SK-N-SH (cell line): ENCODE measurements around the gene AGXT. TPM values are rescaled to one million over a fixed set of nuclear protein-coding genes. Genes with fewer than 3 reads are reported as not detected.

Experiments used
- CTCF ChIA-PET: fragments of 300-600, 350-600 bp; formaldehyde crosslinking; extraction: SDS; loops from one replicate; lab custom pipeline; 2021; lab: Yijun Ruan, JAX
- POLR2A ChIA-PET: fragments of 350-600 bp; sonication (Branson Sonifier 250); formaldehyde crosslinking; extraction: SDS; loops from one replicate; lab custom pipeline; 2020; ENCODE audit warnings: antibody characterized with exemption, inconsistent platforms; lab: Yijun Ruan, JAX
- DNase-seq: peaks from one replicate; pipeline ENCODE4 v3.0.0; 2012
- H2AFZ ChIP-seq: fragments of 200-600 bp; sonication (generic); 2 replicates; pipeline ENCODE4 v1.8.1; 2016; ENCODE audit warnings: antibody characterized with exemption, mild to moderate bottlenecking, low read depth
- H3F3A ChIP-seq: fragments of 200-600 bp; sonication (generic); replicated peaks from 2 replicates; pipeline ENCODE3; 2016; ENCODE audit warnings: antibody characterized with exemption, mild to moderate bottlenecking; ENCODE audit not compliant: insufficient read depth
- H3K27ac ChIP-seq, 2 experiments: fragments of 200-500 bp in 1 of 2; fragments of 200-600 bp in 1 of 2; sonication (Bioruptor generic) in 1 of 2; sonication (generic), shearing (Covaris generic) in 1 of 2; 2 replicates each; pipeline versions ENCODE4 v1.5.1 to v1.6.1; 2014 to 2016; ENCODE audit warnings: low read depth in 2 of 2, inconsistent platforms in 1 of 2, low read length in 1 of 2, mild to moderate bottlenecking in 1 of 2, mixed read lengths in 1 of 2
- H3K27me3 ChIP-seq: fragments of 200-600 bp; sonication (generic), shearing (Covaris generic); 2 replicates; pipeline ENCODE4 v1.6.1; 2016; ENCODE audit warnings: mixed run types; ENCODE audit not compliant: insufficient read depth
- H3K36me3 ChIP-seq, 2 experiments: fragments of 200-500 bp in 1 of 2; fragments of 200-600 bp in 1 of 2; sonication (Bioruptor generic) in 1 of 2; sonication (generic) in 1 of 2; replicated peaks in 1 of 2; 2 replicates each; pipeline versions ENCODE3 to v1.5.1; 2014 to 2016; ENCODE audit warnings: low read length in 1 of 2, mild to moderate bottlenecking in 1 of 2; ENCODE audit not compliant: insufficient read depth in 2 of 2, control insufficient read depth in 1 of 2
- H3K4me1 ChIP-seq, 2 experiments: fragments of 200-500 bp in 1 of 2; fragments of 200-600 bp in 1 of 2; sonication (Bioruptor generic) in 1 of 2; sonication (generic), shearing (Covaris generic) in 1 of 2; 2 replicates each; pipeline versions ENCODE4 v1.5.1 to v1.6.1; 2014 to 2016; ENCODE audit warnings: low read depth in 1 of 2, low read length in 1 of 2, mixed run types in 1 of 2; ENCODE audit not compliant: insufficient read depth in 2 of 2, control insufficient read depth in 1 of 2
- H3K4me2 ChIP-seq: fragments of 200-600 bp; sonication (generic), shearing (Covaris generic); 2 replicates; pipeline ENCODE4 v1.6.1; 2017; ENCODE audit warnings: mixed run types
- H3K4me3 ChIP-seq, 2 experiments: fragments of 200-500 bp in 1 of 2; fragments of 200-600 bp in 1 of 2; sonication (Bioruptor generic) in 1 of 2; sonication (generic), shearing (Covaris generic) in 1 of 2; 2 replicates each; pipeline versions ENCODE4 v1.5.1 to v1.8.1; 2014 to 2016; ENCODE audit warnings: low read depth in 2 of 2, inconsistent platforms in 1 of 2, low read length in 1 of 2, mild to moderate bottlenecking in 1 of 2, mixed read lengths in 1 of 2, moderate library complexity in 1 of 2
- H3K79me2 ChIP-seq: fragments of 200-600 bp; sonication (generic); 2 replicates; pipeline ENCODE4 v1.8.1; 2017; ENCODE audit warnings: mild to moderate bottlenecking; ENCODE audit not compliant: insufficient read depth
- H3K9ac ChIP-seq: fragments of 200-600 bp; sonication (generic); 2 replicates; pipeline ENCODE4 v1.6.1; 2017; ENCODE audit warnings: mixed run types
- H3K9me2 ChIP-seq: fragments of 200-600 bp; sonication (generic); 2 replicates; pipeline ENCODE4 v1.6.1; 2017; ENCODE audit warnings: mixed run types
- H3K9me3 ChIP-seq: fragments of 200-600 bp; sonication (generic); 2 replicates; pipeline ENCODE4 v1.6.1; 2017; ENCODE audit warnings: mixed run types, mild to moderate bottlenecking, moderate library complexity
- H4K20me1 ChIP-seq: fragments of 200-600 bp; sonication (generic); 2 replicates; pipeline ENCODE4 v1.6.1; 2017; ENCODE audit warnings: mild to moderate bottlenecking, mixed run types; ENCODE audit not compliant: insufficient read depth
- ELF1 ChIP-seq: IDR thresholded peaks from 2 replicates; pipeline ENCODE4 v1.4.0; 2012
- EZH2phosphoT487 ChIP-seq: fragments of 200-600 bp; sonication (generic); IDR thresholded peaks from 2 replicates; pipeline ENCODE4 v1.6.1; 2017; ENCODE audit warnings: low read depth, mixed run types, mild to moderate bottlenecking, antibody characterized with exemption, moderate library complexity, borderline replicate concordance
- FOSL2 ChIP-seq: IDR thresholded peaks from 2 replicates; pipeline ENCODE4 v1.4.0; 2012; ENCODE audit warnings: low read depth, mild to moderate bottlenecking, moderate library complexity, borderline replicate concordance
- FOXM1 ChIP-seq: IDR thresholded peaks from 2 replicates; pipeline ENCODE4 v1.4.0; 2012; ENCODE audit warnings: low read depth, mild to moderate bottlenecking
- GABPA ChIP-seq: IDR thresholded peaks from 2 replicates; pipeline ENCODE4 v1.4.0; 2012; ENCODE audit warnings: low read depth, mild to moderate bottlenecking
- MEF2A ChIP-seq: IDR thresholded peaks from 2 replicates; pipeline ENCODE4 v1.4.0; 2012; ENCODE audit warnings: low read depth, borderline replicate concordance
- RCOR1 ChIP-seq: fragments of 150-350 bp; IDR thresholded peaks from 2 replicates; pipeline ENCODE4 v1.6.1; 2017; ENCODE audit warnings: antibody characterized with exemption, low read length
- RFX5 ChIP-seq: IDR thresholded peaks from 2 replicates; pipeline ENCODE4 v1.6.1; 2012; ENCODE audit warnings: mild to moderate bottlenecking, improper control_type of control experiment, low read length
- RXRA ChIP-seq: IDR thresholded peaks from 2 replicates; pipeline ENCODE4 v1.4.0; 2012; ENCODE audit warnings: low read depth, mild to moderate bottlenecking, borderline replicate concordance
- SIN3A ChIP-seq: IDR thresholded peaks from 2 replicates; pipeline ENCODE4 v1.6.1; 2012; ENCODE audit warnings: low read depth, mild to moderate bottlenecking, low read length, moderate library complexity, borderline replicate concordance
- TAF1 ChIP-seq: IDR thresholded peaks from 2 replicates; pipeline ENCODE4 v1.6.1; 2012; ENCODE audit warnings: low read depth, mild to moderate bottlenecking, low read length, moderate library complexity, borderline replicate concordance
- TCF12 ChIP-seq: IDR thresholded peaks from 2 replicates; pipeline ENCODE4 v1.4.0; 2012
- WGBS: methylation state at CpG from one replicate; pipeline ENCODE4 v1.1.6; 2017; ENCODE audit warnings: low lambda C conversion rate; 5-methylcytosine and 5-hydroxymethylcytosine counted together
- polyA plus RNA-seq, 3 experiments: library from polyadenylated mRNA; depleted of rRNA; stranded (reverse); fragments of >200 nt; gene quantifications; 2 replicates each; pipeline ENCODE4 v1.2.3, GENCODE V29; 2012
- TF ChIP-seq, protein P1 (sequence below): fragments of 150-350 bp; IDR thresholded peaks from 2 replicates; pipeline ENCODE4 v1.6.1; 2017; ENCODE audit warnings: antibody characterized with exemption, low read length, low read depth, borderline replicate concordance
- TF ChIP-seq, protein P2 (sequence below): fragments of 200-600 bp; sonication (generic); IDR thresholded peaks from 2 replicates; pipeline ENCODE4 v1.6.1; 2017; ENCODE audit warnings: antibody characterized with exemption, mild to moderate bottlenecking, moderate library complexity
- TF ChIP-seq, protein P3 (sequence below): IDR thresholded peaks from 2 replicates; pipeline ENCODE4 v1.4.0; 2012; ENCODE audit warnings: low read depth, borderline replicate concordance
- TF ChIP-seq, protein P4 (sequence below): IDR thresholded peaks from 2 replicates; pipeline ENCODE4; 2012
- TF ChIP-seq, protein P5 (sequence below): IDR thresholded peaks from 2 replicates; pipeline ENCODE4 v1.4.0; 2012; ENCODE audit warnings: low read depth, borderline replicate concordance
- TF ChIP-seq, protein P6 (sequence below): IDR thresholded peaks from 2 replicates; pipeline ENCODE4 v1.4.0; 2012; ENCODE audit warnings: low read depth

AGXT gene
- polyA plus RNA-seq, 1 of the 3 experiments (the other 2 are of a cell fraction), result not detected

DNA sequence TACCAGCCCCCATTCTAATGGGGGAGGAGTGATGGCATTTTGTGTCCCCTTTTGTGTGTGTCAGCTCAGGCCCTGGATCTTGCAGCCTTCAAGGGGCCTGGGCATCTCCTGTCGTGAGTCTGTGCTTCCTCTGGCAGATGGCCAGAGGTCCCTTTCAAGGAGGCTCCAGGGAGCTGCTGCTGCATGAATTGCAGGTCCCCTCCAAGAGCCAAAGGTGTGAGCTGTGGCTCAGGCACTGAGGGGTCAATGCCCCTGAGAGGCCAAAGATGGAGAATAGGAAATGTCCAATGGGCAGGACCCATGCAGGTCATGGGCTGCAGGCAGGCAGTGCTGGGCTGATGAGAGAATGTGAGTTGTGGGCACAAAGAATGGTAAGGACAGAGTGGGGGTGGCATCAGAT lies 16.9 kb downstream of the AGXT start:
- Histone ChIP-seq H3K27me3 (no peaks in the 10 kb centered on the region), H3K4me2 (no peak overlapping the region), H3K79me2 (no peaks in the 10 kb centered on the region), H3K9ac (no peak overlapping the region), H3K36me3 (no peaks in the 10 kb centered on the region), H3F3A (no peaks in the 10 kb centered on the region), H3K9me3 (no peaks in the 10 kb centered on the region), H4K20me1 (no peaks in the 10 kb centered on the region), H3K4me3 (no peak overlapping the region), H2AFZ (no peak overlapping the region), H3K9me2 (no peaks in the 10 kb centered on the region), H3K27ac (no peak overlapping the region), H3K4me1 (no peaks in the 10 kb centered on the region; a peak in 1 of 4 replicates)
- no peak for DNase-seq
- no CpG with 5 or more reads among the region's 1 CpG for WGBS
- TF ChIP-seq, protein P1, sequence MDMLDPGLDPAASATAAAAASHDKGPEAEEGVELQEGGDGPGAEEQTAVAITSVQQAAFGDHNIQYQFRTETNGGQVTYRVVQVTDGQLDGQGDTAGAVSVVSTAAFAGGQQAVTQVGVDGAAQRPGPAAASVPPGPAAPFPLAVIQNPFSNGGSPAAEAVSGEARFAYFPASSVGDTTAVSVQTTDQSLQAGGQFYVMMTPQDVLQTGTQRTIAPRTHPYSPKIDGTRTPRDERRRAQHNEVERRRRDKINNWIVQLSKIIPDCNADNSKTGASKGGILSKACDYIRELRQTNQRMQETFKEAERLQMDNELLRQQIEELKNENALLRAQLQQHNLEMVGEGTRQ, result no peak
- TF ChIP-seq, protein P2, sequence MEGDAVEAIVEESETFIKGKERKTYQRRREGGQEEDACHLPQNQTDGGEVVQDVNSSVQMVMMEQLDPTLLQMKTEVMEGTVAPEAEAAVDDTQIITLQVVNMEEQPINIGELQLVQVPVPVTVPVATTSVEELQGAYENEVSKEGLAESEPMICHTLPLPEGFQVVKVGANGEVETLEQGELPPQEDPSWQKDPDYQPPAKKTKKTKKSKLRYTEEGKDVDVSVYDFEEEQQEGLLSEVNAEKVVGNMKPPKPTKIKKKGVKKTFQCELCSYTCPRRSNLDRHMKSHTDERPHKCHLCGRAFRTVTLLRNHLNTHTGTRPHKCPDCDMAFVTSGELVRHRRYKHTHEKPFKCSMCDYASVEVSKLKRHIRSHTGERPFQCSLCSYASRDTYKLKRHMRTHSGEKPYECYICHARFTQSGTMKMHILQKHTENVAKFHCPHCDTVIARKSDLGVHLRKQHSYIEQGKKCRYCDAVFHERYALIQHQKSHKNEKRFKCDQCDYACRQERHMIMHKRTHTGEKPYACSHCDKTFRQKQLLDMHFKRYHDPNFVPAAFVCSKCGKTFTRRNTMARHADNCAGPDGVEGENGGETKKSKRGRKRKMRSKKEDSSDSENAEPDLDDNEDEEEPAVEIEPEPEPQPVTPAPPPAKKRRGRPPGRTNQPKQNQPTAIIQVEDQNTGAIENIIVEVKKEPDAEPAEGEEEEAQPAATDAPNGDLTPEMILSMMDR, result no peak
- TF ChIP-seq RXRA, result no peak
- no peak for TF ChIP-seq SIN3A
- TF ChIP-seq GABPA, result no peak
- no peak for TF ChIP-seq TCF12
- TF ChIP-seq, protein P3, sequence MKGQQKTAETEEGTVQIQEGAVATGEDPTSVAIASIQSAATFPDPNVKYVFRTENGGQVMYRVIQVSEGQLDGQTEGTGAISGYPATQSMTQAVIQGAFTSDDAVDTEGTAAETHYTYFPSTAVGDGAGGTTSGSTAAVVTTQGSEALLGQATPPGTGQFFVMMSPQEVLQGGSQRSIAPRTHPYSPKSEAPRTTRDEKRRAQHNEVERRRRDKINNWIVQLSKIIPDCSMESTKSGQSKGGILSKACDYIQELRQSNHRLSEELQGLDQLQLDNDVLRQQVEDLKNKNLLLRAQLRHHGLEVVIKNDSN, result no peak
- no peak for TF ChIP-seq FOSL2
- TF ChIP-seq FOXM1, result no peak
- TF ChIP-seq EZH2phosphoT487, result no peak
- TF ChIP-seq MEF2A, result no peak
- TF ChIP-seq, protein P4, sequence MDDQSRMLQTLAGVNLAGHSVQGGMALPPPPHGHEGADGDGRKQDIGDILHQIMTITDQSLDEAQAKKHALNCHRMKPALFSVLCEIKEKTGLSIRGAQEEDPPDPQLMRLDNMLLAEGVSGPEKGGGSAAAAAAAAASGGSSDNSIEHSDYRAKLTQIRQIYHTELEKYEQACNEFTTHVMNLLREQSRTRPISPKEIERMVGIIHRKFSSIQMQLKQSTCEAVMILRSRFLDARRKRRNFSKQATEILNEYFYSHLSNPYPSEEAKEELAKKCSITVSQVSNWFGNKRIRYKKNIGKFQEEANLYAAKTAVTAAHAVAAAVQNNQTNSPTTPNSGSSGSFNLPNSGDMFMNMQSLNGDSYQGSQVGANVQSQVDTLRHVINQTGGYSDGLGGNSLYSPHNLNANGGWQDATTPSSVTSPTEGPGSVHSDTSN, result no peak
- ChIA-PET CTCF (no interaction called here), POLR2A (no interaction called here)

DNA sequence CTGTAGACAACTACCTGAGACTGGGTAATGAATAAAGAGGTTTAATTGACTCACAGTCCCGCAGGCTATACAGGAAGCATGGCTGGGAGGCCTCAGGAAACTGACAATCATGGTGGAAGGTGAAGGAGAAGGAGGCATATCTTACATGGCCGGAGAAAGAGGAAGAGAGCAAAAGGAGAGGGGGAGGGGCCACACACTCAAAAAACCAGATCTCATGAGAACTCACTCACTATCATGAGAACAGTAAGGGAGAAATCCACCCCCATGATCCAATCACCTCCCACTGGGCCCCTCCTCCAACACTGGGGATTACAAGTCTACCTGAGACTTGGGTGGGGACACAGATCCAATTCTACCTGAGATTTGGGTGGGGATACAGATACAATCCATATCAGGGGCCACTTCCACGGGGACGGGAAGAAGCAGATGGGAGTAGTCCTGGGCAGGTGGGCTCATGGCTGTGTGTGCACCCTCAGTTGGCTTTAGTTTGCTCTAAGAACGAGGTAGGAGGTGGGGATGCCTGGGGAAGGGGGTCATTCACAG lies 17.5 kb downstream of the AGXT start:
- TF ChIP-seq RFX5 (no peak), TAF1 (no peak), RCOR1 (no peak), ELF1 (no peak)
- TF ChIP-seq, protein P5, sequence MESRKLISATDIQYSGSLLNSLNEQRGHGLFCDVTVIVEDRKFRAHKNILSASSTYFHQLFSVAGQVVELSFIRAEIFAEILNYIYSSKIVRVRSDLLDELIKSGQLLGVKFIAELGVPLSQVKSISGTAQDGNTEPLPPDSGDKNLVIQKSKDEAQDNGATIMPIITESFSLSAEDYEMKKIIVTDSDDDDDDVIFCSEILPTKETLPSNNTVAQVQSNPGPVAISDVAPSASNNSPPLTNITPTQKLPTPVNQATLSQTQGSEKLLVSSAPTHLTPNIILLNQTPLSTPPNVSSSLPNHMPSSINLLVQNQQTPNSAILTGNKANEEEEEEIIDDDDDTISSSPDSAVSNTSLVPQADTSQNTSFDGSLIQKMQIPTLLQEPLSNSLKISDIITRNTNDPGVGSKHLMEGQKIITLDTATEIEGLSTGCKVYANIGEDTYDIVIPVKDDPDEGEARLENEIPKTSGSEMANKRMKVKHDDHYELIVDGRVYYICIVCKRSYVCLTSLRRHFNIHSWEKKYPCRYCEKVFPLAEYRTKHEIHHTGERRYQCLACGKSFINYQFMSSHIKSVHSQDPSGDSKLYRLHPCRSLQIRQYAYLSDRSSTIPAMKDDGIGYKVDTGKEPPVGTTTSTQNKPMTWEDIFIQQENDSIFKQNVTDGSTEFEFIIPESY, result no peak
- TF ChIP-seq, protein P4, result no peak
- TF ChIP-seq, protein P6, sequence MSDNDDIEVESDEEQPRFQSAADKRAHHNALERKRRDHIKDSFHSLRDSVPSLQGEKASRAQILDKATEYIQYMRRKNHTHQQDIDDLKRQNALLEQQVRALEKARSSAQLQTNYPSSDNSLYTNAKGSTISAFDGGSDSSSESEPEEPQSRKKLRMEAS, result no peak
- TF ChIP-seq, all 33 proteins: peak for 0
- no peaks in the 10 kb centered on the region for H4K20me1 ChIP-seq
- no peaks in the 10 kb centered on the region for H3K9me2 ChIP-seq
- no peaks in the 10 kb centered on the region for H3K27me3 ChIP-seq
- DNase-seq, result no peak
- H3K9ac ChIP-seq, result no peak overlapping the region
- no peaks in the 10 kb centered on the region for H3F3A ChIP-seq
- no peak overlapping the region for H3K27ac ChIP-seq
- H3K79me2 ChIP-seq, result no peaks in the 10 kb centered on the region
- H3K9me3 ChIP-seq, result no peaks in the 10 kb centered on the region
- 52% methylated on average over 5 of the region's 5 CpGs for WGBS
- no peaks in the 10 kb centered on the region for H3K36me3 ChIP-seq
- ChIA-PET POLR2A (no interaction called here), CTCF (interaction anchor here (1.2 kb wide), 1 partner anchor 29 kb away, joined by 3 read pairs; no protein-coding TSS in a partner anchor)
- no peak overlapping the region for H3K4me3 ChIP-seq
- H3K4me1 ChIP-seq, result no peaks in the 10 kb centered on the region; a peak in 1 of 4 replicates
- no peak overlapping the region for H3K4me2 ChIP-seq
- H2AFZ ChIP-seq, result no peak overlapping the region
